GM19395 (cell line): ENCODE data around the gene USP6NL.
A peak's percentile ranks its signal among the peaks of the same experiment; 100 is the strongest.

Experiments
- ATAC-seq: cut with Tn5 transposase; IDR thresholded peaks from one replicate; pipeline ENCODE4 v1.9.1; 2021; ENCODE audit warnings: mild to moderate bottlenecking, moderate library complexity; ENCODE audit not compliant: unreplicated experiment

USP6NL gene

DNA sequence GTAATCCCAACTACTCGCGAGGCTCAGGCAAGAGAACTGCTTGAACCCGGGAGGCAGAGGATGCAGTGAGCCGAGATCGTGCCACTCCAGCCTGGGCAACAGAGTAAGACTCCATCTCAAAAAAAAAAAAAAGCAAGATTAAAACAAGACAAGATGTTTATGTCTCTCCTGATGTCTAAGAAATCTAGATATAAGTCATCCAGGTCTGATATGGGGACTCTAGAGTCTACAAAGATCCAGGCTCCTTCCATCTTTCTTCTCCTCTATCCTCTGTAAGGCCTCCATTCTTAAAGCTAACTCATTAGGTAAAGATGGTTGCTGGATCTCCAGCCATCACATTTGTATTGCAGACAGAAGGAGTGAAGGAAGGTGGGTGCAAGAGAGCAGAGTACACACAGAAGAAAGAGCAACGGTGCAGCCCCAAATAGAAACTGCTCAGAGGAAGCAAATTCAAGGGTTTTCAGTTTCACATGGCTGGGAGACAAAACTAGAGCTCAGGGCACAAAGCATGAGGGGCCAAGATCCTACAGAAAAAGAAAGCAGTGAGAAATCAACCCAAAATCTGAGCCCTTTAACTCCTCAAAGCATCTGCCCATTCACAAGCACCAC lies 57.6 kb downstream of the USP6NL start:
- ATAC-seq = peak; percentile 96

DNA sequence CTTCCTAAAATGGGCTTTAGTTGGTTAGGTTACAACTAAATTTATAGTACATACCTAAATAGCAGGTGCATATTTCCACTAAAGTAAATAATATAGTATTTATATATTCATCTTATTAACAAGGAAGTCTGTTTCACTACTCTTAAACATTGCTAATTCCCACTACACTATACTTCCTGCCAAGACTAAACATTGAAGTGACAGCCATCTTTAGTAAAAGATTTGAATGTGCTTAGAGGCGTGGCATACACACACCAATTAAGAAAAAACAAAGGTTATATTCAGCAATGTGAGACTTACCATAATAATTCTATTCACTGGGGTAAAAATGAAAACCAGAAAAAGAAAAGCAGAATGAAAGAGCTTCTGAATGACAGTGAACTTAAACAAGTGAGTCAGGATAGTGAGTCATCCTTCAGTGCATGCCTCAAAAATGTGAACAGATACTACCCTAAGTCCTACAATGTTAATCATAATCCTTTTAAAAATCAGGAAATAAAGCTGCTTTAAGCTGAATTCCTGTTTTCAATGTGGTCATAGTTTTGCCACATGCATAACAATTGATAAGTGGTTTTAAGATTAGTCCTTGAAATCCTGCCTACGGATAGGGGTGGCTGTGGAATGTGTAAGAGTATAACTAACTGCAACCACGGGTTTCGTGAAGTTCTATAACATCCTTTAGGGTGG lies 59.4 kb downstream of the USP6NL start:
- ATAC-seq = no peak

DNA sequence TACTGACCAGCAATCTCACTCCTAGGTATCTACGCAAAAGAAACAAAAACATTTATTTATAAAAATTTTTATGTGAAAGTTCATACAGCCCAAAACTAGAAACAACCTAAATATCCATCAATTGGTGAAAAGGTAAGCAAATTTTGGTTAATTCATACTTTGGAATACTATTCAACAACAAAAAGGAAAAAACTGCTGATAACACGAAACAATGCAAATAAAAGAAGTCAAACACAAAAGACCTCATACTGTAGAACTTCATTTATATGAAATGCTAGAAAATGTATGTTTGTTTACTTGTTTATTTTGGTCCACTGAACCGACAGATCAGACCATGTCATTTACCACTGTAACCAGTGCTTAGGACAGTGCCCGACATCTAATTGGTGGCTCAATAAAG lies 60.3 kb downstream of the USP6NL start:
- no peak for ATAC-seq

DNA sequence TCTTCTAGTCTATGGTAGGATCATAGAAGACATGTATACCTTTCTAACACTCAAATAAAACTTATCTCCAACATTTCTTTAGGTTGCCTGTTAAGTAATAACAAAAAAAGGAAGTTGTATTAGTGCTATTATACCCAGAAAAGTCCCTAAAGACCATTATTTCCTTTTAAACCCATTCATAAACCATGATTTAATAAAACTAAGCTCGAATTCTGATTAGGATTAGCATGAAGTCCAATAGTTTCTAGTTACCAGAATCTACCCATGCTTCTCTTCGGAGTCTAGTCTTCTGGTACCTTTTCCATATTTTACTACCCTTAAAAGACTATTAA lies 62.7 kb downstream of the USP6NL start:
- no peak for ATAC-seq

DNA sequence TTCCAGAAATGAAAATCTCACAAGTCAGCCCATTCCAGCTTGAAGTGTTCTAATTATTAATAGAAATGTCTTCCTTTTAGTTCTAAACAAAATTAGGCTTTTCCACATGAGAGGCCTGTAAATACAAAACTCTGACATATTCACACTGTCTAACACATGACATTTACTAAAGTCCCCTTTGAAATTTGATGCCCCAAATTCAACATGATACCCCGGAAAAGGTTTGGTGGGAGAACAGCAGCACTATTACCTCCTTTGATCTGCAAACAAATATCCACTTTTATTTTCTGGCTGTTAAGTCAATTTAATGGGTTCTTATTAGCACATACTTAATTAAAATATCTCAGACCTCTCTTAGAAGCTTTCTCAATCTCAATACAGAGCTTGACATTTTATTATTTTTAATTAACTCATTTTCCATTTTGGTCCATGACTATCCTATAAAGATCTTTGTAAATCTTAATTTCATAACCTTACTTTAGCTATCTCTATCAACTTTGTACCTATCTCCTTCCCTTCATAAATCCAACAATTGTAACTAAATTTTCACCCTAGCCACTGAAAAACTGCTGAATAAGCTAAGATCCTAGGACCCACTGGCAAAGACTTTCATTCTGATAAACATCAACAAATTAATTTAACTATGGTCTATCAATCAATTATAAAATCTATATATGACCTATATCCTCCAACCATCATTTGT lies 63.2 kb downstream of the USP6NL start:
- no peak for ATAC-seq

DNA sequence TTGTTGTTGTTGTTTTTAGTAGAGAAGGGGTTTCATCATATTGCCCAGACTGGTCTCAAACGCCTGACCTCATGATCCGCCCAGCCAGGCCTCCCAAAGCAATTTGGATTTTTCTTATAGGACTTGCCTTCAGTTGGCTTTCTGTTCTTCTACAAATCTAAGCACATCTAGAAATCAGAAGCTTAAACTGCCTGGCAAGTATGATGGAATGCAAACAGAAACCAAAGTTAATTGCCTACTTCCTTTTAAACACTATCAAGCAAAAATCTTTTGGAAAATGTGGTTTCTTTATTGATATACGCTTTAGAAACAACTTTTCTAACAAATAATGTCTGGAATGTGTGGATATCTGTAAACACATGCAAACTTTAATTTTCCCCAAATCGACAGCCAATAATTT lies 64.9 kb downstream of the USP6NL start:
- no peak for ATAC-seq

DNA sequence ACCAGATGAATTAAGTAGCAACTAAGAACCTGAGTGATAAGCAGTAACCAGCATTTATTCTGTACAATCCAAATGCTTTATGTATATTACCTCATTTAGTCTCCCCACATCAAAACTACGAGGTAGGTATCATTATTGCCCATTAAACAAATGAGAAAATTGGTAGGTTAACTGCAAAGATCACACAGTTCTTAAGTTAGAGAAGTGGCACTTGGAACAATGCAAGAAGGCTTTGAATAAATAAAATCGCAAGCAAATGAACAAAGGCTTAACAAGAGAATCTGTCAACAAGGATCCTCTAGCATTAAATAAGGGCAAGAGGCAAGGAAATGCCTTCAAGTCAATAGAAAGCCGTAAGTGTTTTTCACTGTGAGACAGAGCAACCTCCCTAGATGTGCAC lies 70.2 kb downstream of the USP6NL start:
- ATAC-seq = no peak

DNA sequence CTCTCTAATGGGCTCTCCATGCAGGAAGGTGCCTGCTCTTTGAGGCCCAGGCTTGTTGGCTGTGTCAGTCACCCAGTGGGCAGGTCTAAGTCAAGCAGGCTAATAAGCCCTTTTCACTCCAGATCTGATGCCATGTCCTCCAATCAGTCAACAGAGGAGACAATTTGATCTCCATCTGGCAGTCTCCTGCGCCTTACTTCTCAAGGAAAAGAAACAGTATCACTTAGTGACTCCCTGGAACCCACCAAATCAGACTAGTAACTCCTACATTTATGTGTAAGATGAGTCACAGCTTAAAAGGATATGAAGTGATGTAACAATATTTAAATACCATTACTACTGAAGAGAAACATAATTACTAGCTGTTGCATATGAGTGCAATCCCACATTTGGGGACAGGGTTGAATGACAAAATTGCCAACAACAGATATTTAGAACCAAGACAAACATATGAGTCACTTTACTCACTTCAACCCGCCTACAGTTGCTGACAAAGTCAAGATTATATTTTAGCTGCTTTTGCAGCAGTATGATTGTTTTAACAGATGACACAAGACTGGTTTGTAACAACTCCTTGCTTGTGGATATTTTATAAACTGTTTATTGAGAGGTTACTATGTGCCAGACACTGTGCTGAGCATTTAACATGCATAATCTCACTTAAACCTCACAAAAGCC lies 72.1 kb downstream of the USP6NL start:
- no peak for ATAC-seq

DNA sequence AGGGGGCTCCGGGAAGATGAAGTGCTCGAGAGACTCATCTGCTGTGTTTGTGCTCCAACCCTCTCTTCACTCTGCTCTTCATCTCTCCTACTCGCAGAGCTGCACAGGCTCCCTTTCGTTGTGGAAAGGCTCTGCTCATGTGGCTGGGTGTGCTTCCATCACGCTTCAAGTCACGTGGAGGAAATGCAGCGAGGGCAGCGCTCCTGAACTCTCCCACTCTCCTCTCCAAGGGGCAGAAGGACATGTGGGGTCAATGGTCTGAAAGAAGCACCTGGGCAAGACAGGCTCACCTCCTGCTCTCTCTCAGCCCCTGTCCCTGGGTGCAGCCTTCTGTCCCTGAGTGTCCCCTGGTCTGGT lies 72.6 kb downstream of the USP6NL start:
- no peak for ATAC-seq

DNA sequence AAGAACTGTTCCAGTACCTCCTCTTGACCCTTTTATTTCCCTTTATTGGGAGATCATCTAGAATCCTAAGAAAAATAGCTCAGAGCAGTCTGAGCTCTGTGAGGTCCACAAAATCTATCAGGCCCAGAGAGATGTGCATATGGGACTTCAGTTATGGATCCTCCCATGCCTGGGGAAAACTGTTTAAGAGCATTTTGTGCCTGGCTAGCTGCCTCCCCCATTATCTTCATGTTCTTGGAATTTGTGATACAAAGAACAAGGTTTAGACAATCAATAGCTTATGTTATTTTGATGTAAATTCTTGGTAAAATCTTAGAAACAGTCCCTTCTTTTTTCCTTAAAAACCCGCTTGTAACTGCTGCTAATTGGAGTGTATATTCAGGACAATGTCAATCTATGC lies 75.2 kb downstream of the USP6NL start:
- no peak for ATAC-seq

DNA sequence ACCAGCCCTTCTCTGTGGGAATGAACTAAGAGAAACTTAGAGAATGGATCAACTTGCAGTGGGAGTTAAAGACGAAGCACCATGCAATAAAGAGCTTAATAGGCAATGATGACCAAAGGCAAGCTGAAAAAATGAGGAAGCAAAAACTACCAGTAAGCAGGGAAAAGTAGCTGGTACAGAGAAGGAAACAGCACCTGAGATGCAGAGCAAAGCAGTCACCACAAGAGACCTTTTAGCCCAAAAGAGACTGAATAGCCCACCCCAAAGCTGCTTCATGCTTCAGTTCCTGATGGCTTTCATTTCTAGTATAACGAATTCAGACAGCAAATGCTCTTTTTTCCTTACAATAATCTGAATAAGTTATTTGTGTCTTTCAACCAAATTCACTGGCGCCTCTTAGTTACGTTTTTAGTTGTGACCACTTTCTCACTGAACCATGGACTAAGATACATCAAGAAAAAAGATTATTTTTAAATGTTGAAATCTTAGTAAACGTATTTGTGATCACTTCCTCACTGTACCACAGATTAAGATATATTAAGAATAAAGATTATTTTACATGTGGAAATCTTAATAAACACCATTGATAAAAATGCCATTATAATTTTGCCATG lies 76.0 kb downstream of the USP6NL start:
- ATAC-seq = peak; percentile 57

DNA sequence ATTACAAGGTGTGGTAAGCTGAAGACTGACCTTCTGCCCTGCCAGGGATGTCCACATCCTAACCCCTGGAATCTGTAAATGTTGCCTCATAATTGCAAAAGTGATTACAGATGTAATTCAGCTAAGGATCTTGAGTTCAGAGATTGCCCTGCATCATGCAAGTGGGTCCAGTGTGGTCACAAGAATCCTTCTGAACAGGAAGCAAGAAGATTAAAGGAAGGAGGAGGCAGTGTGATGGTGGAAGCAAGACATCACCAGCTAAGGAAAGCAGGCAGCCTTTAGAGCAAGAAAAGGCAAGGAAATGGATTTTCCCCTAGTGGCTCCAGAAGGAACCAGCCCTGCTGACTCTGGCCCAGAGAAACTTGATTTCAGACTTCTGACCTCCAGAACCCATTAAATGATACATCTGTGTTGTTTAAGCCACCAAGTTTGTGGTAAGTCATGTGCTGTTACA lies 78.1 kb downstream of the USP6NL start:
- ATAC-seq = peak; percentile 38

DNA sequence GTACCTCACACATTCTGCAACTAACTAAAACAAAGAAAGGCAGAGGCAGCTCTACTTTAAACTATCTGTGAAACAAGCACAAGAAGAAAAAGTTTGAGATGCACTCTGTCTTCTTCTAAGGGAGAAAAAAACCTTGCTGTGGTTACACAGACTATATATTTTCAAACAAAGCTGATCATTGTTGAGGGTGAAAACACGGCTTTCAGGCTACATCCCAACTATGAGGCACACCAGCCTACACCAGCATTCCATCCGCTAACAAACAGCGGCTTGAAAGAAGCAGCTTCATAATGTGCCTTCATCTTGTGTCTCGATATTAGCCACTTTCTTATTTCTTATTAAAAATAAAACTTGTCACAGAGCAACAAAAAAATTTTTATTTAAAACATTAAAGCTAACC lies 79.1 kb downstream of the USP6NL start:
- no peak for ATAC-seq

DNA sequence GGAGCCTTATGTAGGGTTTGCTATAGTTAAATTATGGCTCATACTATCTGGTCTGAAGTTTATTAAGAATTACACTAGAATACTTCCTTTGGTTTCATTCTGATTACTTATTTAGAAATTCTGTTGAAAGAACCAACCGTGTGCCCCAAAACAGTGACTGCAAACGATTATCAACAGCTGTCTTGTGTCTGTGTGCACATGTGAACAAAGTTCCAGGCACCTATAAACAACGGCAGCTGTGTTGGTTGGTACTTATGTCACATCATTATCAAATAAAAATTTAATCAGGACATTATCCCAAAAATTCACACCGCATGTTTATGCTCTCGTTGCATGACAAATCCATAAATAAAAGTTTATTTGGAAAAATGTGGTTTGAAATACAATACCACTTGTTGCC lies 80.6 kb downstream of the USP6NL start:
- ATAC-seq = no peak

DNA sequence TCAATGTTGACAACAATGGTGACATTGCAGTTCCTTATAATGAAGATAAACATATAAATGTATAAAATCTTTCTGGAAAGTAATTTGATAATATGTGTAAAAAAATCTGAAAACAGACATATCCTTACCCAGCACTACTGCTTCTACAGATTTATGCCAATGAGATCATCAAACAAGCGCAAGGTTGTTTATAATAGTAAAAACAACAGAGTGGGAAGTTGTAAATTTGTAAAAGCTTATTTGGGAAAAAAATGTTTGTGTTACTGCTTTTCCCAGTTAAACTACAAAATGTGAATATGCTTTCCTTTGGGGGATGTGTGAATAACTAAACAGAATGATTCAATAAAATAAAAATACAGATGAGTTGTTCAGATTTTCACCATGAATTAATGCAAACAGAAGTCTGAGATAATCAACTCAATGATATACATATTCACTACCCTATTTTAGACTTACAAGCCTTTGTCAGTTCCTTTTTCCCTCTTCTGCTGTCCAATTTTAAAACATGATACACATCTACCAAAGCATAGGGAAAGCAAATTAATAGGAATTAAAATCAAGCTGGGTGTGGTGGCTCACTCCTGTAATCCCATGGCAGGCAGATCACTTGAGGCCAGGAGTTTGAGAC lies 82.1 kb downstream of the USP6NL start:
- no peak for ATAC-seq

DNA sequence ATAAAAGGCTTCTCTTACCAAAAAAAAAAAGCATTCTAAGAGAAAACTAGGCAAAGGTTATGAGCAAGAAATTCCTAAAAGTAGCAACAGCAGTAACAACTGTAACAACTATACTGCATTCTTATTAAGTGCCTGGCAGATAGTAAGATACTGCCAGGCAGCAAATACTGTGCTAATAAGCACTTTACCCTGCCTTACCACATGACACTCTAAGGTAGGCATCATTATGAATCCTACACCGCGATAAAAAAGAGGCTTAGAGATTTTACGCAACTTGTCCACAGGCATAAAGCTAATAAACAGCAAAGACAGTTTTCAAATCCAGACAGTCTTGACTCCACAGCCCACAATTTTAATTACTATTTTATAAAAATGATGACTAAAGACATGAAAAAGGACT lies 83.2 kb downstream of the USP6NL start:
- ATAC-seq = no peak

DNA sequence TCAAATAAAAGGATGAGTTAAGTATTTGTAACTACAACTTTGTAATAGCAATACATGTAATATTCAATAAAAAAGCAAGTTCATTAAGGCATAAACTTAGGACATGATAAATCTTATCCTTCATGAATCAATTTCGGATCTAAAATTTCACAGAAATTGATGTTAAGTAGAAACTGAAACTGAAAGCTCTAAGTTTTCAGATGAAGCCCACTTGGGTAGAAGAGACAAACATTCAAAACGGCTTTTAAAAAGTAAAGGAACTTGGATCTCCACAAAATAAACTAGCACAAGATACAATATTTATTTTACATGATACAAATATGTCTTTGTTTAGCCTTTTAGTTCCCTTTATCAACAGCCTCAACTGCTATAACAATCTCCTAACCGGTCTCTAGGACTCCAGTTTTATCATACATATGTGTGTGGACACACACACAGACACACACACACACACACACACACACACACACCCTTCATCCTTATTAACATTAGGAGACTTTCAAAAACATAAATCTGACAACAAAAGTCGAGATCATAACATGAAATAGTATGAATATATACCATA lies 83.7 kb downstream of the USP6NL start:
- ATAC-seq = no peak

DNA sequence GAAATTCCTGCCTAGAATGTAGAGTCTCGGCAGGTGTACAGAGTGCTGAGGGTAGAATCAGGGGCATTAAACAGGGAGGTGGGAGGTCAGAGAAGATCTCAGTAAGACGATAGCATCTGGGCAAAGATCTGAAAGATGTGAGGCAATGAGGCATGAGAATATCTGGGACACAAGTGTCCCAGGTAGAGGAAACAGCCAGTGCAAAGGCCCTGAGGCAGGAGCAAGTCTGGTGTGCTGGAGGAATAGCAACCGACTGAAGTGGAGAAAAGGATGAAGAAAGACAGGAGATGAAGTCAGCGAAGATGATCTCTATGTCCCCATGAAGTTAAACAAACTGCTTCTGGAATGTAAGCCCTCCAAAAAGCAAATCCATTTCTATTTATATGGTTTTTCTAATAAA lies 84.4 kb downstream of the USP6NL start:
- no peak for ATAC-seq

DNA sequence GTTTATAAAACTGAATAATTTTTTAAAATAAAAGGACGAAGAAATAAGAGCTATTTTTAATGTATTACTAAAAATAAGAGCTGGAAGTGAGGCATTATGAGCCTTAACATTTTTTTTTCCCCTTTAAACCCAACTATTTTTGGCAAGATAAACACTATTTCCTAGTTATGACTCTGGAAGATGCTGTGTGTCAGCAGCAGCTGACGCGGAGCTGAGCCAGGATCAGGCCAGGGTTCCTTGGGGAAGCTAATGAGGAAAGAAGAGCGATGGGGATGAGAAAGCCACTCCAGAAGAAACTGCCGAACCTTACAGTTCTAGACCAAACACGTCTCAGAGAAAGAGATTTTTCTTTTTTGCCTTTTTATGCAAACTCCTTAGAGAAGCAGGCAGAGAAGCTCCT lies 85.9 kb downstream of the USP6NL start:
- ATAC-seq = no peak

DNA sequence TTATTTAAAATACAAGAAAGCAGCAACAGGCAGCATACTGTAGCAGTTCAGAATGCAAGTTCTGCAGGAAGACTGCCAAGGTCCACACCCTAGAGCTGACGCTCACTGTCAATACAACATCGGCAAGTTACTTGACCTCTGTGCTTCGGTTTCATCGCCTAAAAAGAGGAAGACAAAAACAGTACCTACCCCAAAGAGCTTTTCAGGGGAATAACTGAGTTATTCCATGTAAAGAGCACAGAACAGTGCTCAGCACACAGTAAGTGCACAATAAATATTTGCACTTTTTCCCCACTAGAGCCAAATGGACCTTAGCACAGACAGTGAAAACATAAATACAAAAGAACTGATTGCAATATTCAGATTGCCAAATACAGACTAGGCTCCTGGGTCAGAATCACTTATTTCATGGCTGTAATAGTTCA lies 88.6 kb downstream of the USP6NL start:
- no peak for ATAC-seq

DNA sequence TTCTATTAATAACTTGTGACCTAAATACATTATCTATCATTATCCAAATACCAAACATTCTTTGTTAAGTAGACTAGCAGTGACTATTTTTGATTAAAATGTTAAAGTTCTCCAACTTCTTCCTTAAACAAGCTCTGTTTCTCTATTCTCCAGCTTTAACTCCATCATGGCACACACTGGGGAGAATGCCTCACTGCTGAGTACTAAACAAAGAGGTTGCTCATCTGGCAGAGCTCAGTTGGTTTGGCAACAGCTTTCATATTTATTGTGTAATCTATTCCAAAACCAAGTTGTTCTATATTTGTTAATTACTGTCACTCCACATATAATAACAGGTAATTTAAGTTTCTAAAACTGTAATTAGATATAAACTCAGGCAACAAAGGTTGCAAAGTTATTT lies 89.6 kb downstream of the USP6NL start:
- no peak for ATAC-seq
